H1 (cell line): ENCODE results near the gene EIF4ENIF1. TPM values are rescaled to one million over a fixed set of nuclear protein-coding genes. Genes with fewer than 3 reads are reported as not detected.

Experiments used
- CTCF ChIA-PET: fragments of 300-600 bp; sonication (Branson Sonifier 250); formaldehyde crosslinking; loops from one replicate; lab custom pipeline; 2021; ENCODE audit not compliant: partially characterized antibody; lab: Charles Lee
- POLR2A ChIA-PET: fragments of 300-600 bp; sonication (Branson Sonifier 250); formaldehyde crosslinking; loops from one replicate; lab custom pipeline; 2021; ENCODE audit warnings: inconsistent platforms; ENCODE audit not compliant: partially characterized antibody; lab: Charles Lee
- DNase-seq, 2 experiments: peaks; one replicate each; pipeline versions ENCODE4 v3.0.0 to v3.0.0-alpha.2; 2010 to 2022; ENCODE audit warnings: low spot score in 2 of 2, low read depth in 1 of 2, mixed read lengths in 1 of 2
- FAIRE-seq: peaks from 2 replicates; lab custom pipeline; 2011; peaks lifted over from hg19 to GRCh38; lab: Jason Lieb, UNC
- H2AFZ ChIP-seq: 2 replicates; pipeline ENCODE4 v1.8.1; 2012; ENCODE audit warnings: low read length, inconsistent platforms
- H2AK5ac ChIP-seq: 2 replicates; pipeline ENCODE4 v1.6.1; 2013; ENCODE audit warnings: low read depth, low read length
- H2BK120ac ChIP-seq: replicated peaks from 2 replicates; pipeline ENCODE3; 2013; ENCODE audit warnings: low read depth, low read length, inconsistent platforms
- H2BK12ac ChIP-seq: 2 replicates; pipeline ENCODE4 v1.6.1; 2013; ENCODE audit warnings: low read depth, low read length
- H2BK15ac ChIP-seq: 2 replicates; pipeline ENCODE4 v1.6.1; 2013; ENCODE audit warnings: low read length
- H2BK20ac ChIP-seq: 2 replicates; pipeline ENCODE4 v1.6.1; 2013; ENCODE audit warnings: low read length
- H2BK5ac ChIP-seq: 2 replicates; pipeline ENCODE4 v1.6.1; 2013; ENCODE audit warnings: low read depth, low read length
- H3K14ac ChIP-seq: 2 replicates; pipeline ENCODE4 v1.6.1; 2013; ENCODE audit warnings: inconsistent platforms; ENCODE audit not compliant: insufficient read length
- H3K18ac ChIP-seq: 2 replicates; pipeline ENCODE4 v1.6.1; 2013; ENCODE audit warnings: low read length; ENCODE audit errors: extremely low read depth
- H3K23ac ChIP-seq: 2 replicates; pipeline ENCODE4 v1.6.1; 2013; ENCODE audit warnings: inconsistent platforms; ENCODE audit not compliant: insufficient read length
- H3K23me2 ChIP-seq: 2 replicates; pipeline ENCODE4 v1.6.1; 2013; ENCODE audit warnings: low read depth, low read length
- H3K27ac ChIP-seq: 2 replicates; pipeline ENCODE4 v1.6.1; 2011; ENCODE audit warnings: low read depth, low read length, inconsistent platforms
- H3K27me3 ChIP-seq, 4 experiments: replicated peaks in 1 of 4; 1 replicate in 1 of 4; 2 replicates in 3 of 4; pipeline versions ENCODE4 v1.6.1 to v1.8.1; 2011 to 2013; ENCODE audit warnings: low read length in 3 of 4, mild to moderate bottlenecking in 3 of 4, inconsistent platforms in 2 of 4, mixed read lengths in 2 of 4, moderate library complexity in 1 of 4; ENCODE audit not compliant: control insufficient read depth in 3 of 4, insufficient read depth in 3 of 4; ENCODE audit errors: extremely low read depth in 1 of 4
- H3K36me3 ChIP-seq, 4 experiments: 2 replicates each; pipeline versions ENCODE4 v1.6.1 to v1.8.1; 2011 to 2013; ENCODE audit warnings: mild to moderate bottlenecking in 4 of 4, low read length in 3 of 4, moderate library complexity in 2 of 4, control low read depth in 1 of 4, inconsistent platforms in 1 of 4; ENCODE audit not compliant: insufficient read depth in 4 of 4, control insufficient read depth in 2 of 4
- H3K4ac ChIP-seq: replicated peaks from 2 replicates; pipeline ENCODE3; 2013; ENCODE audit warnings: low read length, low read depth, mixed read lengths, inconsistent platforms; ENCODE audit not compliant: insufficient read length
- H3K4me1 ChIP-seq, 4 experiments: replicated peaks in 1 of 4; 1 replicate in 1 of 4; 2 replicates in 3 of 4; pipeline versions ENCODE4 v1.6.1 to v1.8.1; 2011 to 2013; ENCODE audit warnings: low read length in 3 of 4, inconsistent platforms in 2 of 4, mixed read lengths in 1 of 4; ENCODE audit not compliant: insufficient read depth in 4 of 4, control insufficient read depth in 3 of 4
- H3K4me2 ChIP-seq, 2 experiments: 2 replicates each; pipeline versions ENCODE4 v1.6.1 to v1.8.1; 2011 to 2013; ENCODE audit warnings: low read depth in 2 of 2, low read length in 2 of 2, control low read depth in 1 of 2, inconsistent platforms in 1 of 2, mild to moderate bottlenecking in 1 of 2; ENCODE audit not compliant: insufficient read depth in 1 of 2
- H3K4me3 ChIP-seq, 4 experiments: fragments of 200-600, 300-600 bp in 1 of 4; sonication (generic), shearing (Covaris generic), sonication (Bioruptor Twin) in 1 of 4; 2 replicates each; pipeline versions ENCODE4 v1.5.1 to v1.8.1; 2011 to 2016; ENCODE audit warnings: low read length in 4 of 4, low read depth in 3 of 4, control low read depth in 2 of 4, inconsistent platforms in 2 of 4, mild to moderate bottlenecking in 2 of 4, mixed read lengths in 1 of 4, moderate library complexity in 1 of 4; ENCODE audit not compliant: insufficient read depth in 2 of 4; ENCODE audit errors: extremely low read depth in 1 of 4
- H3K56ac ChIP-seq: replicated peaks from 2 replicates; pipeline ENCODE3; 2013; ENCODE audit warnings: low read depth, mild to moderate bottlenecking, mixed read lengths, low read length, inconsistent platforms; ENCODE audit not compliant: insufficient read length
- H3K79me1 ChIP-seq: 2 replicates; pipeline ENCODE4 v1.6.1; 2013; ENCODE audit warnings: low read depth, low read length, control low read depth
- H3K79me2 ChIP-seq, 2 experiments: 2 replicates each; pipeline versions ENCODE4 v1.6.1 to v1.8.1; 2012 to 2013; ENCODE audit warnings: low read length in 2 of 2, mild to moderate bottlenecking in 2 of 2, inconsistent platforms in 1 of 2; ENCODE audit not compliant: insufficient read depth in 2 of 2, control insufficient read depth in 1 of 2
- H3K9ac ChIP-seq, 4 experiments: replicated peaks in 1 of 4; 1 replicate in 1 of 4; 2 replicates in 3 of 4; pipeline versions ENCODE4 v1.6.1 to v1.8.1; 2011 to 2013; ENCODE audit warnings: low read depth in 3 of 4, low read length in 3 of 4, control low read depth in 2 of 4, mild to moderate bottlenecking in 2 of 4, moderate library complexity in 2 of 4, inconsistent platforms in 1 of 4; ENCODE audit errors: extremely low read depth in 1 of 4
- H3K9me3 ChIP-seq, 2 experiments: 2 replicates each; pipeline versions ENCODE4 v1.6.1 to v1.8.1; 2012 to 2013; ENCODE audit warnings: mild to moderate bottlenecking in 2 of 2, moderate library complexity in 2 of 2, control low read depth in 1 of 2, inconsistent platforms in 1 of 2, low read depth in 1 of 2, low read length in 1 of 2, mixed read lengths in 1 of 2; ENCODE audit not compliant: insufficient read depth in 2 of 2
- H4K20me1 ChIP-seq, 2 experiments: replicated peaks in 1 of 2; 2 replicates each; pipeline versions ENCODE3 to v1.8.1; 2011 to 2013; ENCODE audit warnings: inconsistent platforms in 2 of 2, low read length in 2 of 2, mild to moderate bottlenecking in 1 of 2; ENCODE audit not compliant: insufficient read depth in 2 of 2, control insufficient read depth in 1 of 2
- H4K5ac ChIP-seq: 2 replicates; pipeline ENCODE4 v1.6.1; 2013; ENCODE audit warnings: low read length, low read depth, mixed read lengths, inconsistent platforms; ENCODE audit not compliant: insufficient read length
- H4K8ac ChIP-seq: 2 replicates; pipeline ENCODE4 v1.8.0; 2013; ENCODE audit warnings: mild to moderate bottlenecking, moderate library complexity, low read length, inconsistent platforms; ENCODE audit not compliant: insufficient read depth; ENCODE audit errors: extremely low read depth
- H4K91ac ChIP-seq: replicated peaks from 2 replicates; pipeline ENCODE3; 2013; ENCODE audit warnings: low read length, mixed read lengths, inconsistent platforms; ENCODE audit not compliant: insufficient read length
- SIN3A ChIP-seq, 2 experiments: IDR thresholded peaks in 1 of 2; conservative IDR thresholded peaks in 1 of 2; 2 replicates each; pipeline ENCODE4 v1.6.1; 2011 to 2012; ENCODE audit warnings: low read length in 2 of 2, improper control_type of control experiment in 1 of 2, low read depth in 1 of 2, mild to moderate bottlenecking in 1 of 2
- SIX5 ChIP-seq: IDR thresholded peaks from 2 replicates; pipeline ENCODE4 v1.6.1; 2011; ENCODE audit warnings: mild to moderate bottlenecking, low read depth, low read length
- TCF12 ChIP-seq: IDR thresholded peaks from 2 replicates; pipeline ENCODE4 v1.6.1; 2011; ENCODE audit warnings: low read depth, mild to moderate bottlenecking, low read length
- WGBS, 2 experiments: shearing (Covaris generic) in 1 of 2; methylation state at CpG; one replicate each; pipeline versions ENCODE4 v1.1.6 to v1.1.7; 2013 to 2015; ENCODE audit warnings: low lambda C conversion rate in 2 of 2, mixed read lengths in 2 of 2, inconsistent platforms in 1 of 2, low coverage in 1 of 2, missing lambda C conversion rate in 1 of 2; ENCODE audit not compliant: insufficient replicate concordance in 2 of 2, insufficient coverage in 1 of 2, insufficient read length in 1 of 2; ENCODE audit errors: extremely low coverage in 1 of 2, missing lambda C conversion rate in 1 of 2; 5-methylcytosine and 5-hydroxymethylcytosine counted together
- long read RNA-seq, 2 experiments: library from RNA in 1 of 2; library from capped mRNA in 1 of 2; stranded (forward); transcript quantifications; one replicate each; pipeline ENCODE4 v2.0.0, GENCODE V29; 2021; ENCODE audit warnings: inconsistent platforms in 1 of 2
- polyA minus RNA-seq, 3 experiments: library from RNA; depleted of rRNA, polyadenylated mRNA; stranded (reverse); fragments of >200 nt; gene quantifications; 1 replicate in 2 of 3; 2 replicates in 1 of 3; pipeline ENCODE4 v1.2.3, GENCODE V29; 2011
- polyA plus RNA-seq, 7 experiments: library from polyadenylated mRNA; depleted of rRNA in 3 of 7; stranded (reverse) in 5 of 7; unstranded in 2 of 7; fragments of >200 nt in 5 of 7; fragments of 200-250 nt in 2 of 7; gene quantifications; 1 replicate in 5 of 7; 2 replicates in 1 of 7; 4 replicates in 1 of 7; pipeline versions ENCODE4 v1.2.1 to v1.2.3, GENCODE V29; 2011 to 2013; ENCODE audit warnings: missing spikeins in 2 of 7, mixed read lengths in 2 of 7
- total RNA-seq: library from RNA; stranded (reverse); fragmentation: NEBNext Ultra II Directional; extraction: Animal tissue kit (Norgen Biotek cat#: 25700); gene quantifications from 2 replicates; pipeline ENCODE4 v1.2.1, GENCODE V29; 2021

The EIF4ENIF1 gene, protein sequence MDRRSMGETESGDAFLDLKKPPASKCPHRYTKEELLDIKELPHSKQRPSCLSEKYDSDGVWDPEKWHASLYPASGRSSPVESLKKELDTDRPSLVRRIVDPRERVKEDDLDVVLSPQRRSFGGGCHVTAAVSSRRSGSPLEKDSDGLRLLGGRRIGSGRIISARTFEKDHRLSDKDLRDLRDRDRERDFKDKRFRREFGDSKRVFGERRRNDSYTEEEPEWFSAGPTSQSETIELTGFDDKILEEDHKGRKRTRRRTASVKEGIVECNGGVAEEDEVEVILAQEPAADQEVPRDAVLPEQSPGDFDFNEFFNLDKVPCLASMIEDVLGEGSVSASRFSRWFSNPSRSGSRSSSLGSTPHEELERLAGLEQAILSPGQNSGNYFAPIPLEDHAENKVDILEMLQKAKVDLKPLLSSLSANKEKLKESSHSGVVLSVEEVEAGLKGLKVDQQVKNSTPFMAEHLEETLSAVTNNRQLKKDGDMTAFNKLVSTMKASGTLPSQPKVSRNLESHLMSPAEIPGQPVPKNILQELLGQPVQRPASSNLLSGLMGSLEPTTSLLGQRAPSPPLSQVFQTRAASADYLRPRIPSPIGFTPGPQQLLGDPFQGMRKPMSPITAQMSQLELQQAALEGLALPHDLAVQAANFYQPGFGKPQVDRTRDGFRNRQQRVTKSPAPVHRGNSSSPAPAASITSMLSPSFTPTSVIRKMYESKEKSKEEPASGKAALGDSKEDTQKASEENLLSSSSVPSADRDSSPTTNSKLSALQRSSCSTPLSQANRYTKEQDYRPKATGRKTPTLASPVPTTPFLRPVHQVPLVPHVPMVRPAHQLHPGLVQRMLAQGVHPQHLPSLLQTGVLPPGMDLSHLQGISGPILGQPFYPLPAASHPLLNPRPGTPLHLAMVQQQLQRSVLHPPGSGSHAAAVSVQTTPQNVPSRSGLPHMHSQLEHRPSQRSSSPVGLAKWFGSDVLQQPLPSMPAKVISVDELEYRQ
- total RNA-seq = 23.2 and 23.6 TPM in 2 replicates
- polyA plus RNA-seq (2011; rRNA removed) = 18.7 and 21.9 TPM in 2 replicates
- polyA plus RNA-seq (2011; cell fraction: cytosol; rRNA removed) = 16.2 TPM
- 20.7 TPM for polyA plus RNA-seq (2011; cell fraction: nucleus; rRNA removed)
- 17.3 to 20.0 TPM (median 18.3 TPM) in 4 replicates for polyA plus RNA-seq (2012, experiment 1 of 2)
- polyA plus RNA-seq (2012, experiment 2 of 2) = 3.3 TPM
- 12.2 TPM for polyA plus RNA-seq (2013, experiment 1 of 2)
- polyA plus RNA-seq (2013, experiment 2 of 2) = 12.4 TPM
- polyA minus RNA-seq (2011; rRNA and poly(A)+ RNA removed) = 25.8 and 26.2 TPM in 2 replicates
- 11.4 TPM for polyA minus RNA-seq (2011; cell fraction: cytosol; rRNA and poly(A)+ RNA removed)
- polyA minus RNA-seq (2011; cell fraction: nucleus; rRNA and poly(A)+ RNA removed) = 24.8 TPM
- long read RNA-seq, experiment 1, partial matches to known transcripts = 10 of 15 reads
- long read RNA-seq, experiment 1, other reads (novel, unspliced or antisense) = 5 of 15 reads
- long read RNA-seq, experiment 2 = 0 reads

DNA sequence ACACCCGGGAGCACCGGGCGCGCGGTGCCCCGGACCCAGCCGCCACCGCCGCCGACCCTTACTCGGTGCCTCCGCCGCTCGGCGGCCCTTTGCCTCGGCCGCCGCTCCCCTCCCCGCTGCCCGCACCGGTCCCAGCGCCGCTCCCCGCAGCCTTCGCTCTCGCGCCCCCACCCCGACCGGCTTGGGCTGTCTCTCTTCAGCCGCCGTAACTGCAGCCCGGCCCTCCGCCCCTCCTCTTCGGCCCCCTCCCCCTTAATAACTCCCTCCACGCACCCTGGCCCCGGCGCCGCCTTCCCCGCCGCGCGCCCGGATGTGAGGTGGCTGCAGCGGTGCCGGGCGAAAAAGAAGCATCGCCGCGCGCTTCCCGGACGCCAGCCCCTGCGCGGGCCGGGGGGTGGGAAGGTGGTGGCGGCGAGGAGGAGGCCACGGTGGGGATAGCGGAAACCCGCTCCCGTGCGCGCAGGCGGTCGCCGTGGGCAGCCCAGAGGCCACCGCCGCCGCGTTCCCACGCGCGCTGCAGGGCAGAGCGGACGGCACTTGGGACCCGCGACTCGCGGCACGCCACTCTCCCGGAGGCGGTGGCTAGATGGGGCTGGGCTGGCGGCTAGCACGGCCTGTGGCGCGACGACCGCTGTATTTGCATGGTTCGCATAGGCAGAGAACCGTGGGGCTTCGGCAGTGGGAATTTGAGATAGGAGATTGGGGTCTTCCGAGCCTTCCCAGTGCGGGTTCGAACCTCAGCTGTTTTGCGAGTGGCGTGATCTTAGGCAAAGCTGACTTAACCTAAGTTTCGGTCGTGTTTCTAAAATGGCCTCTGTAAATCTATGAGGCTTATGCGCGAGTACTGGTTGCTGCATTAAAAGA is at the start of gene EIF4ENIF1:
TSS of gene EIF4ENIF1 (minus strand) at position 211 of the 864 bp plus-strand sequence. CDS start 1,124 bp downstream, outside the sequence.
- H2BK5ac ChIP-seq = peak within 1 kb of the TSS; percentile 93
- peak within 1 kb of the TSS; percentile 93 for H3K4ac ChIP-seq
- peaks cover 0 to 9% of the 10 kb centered on the region in 2 experiments; a peak in 1 of 4 replicates for H3K79me2 ChIP-seq
- H4K8ac ChIP-seq = peak within 1 kb of the TSS; percentile 98
- peaks cover 0 to 15% (median 0%) of the 10 kb centered on the region in 4 experiments; a peak in 1 of 8 replicates for H3K36me3 ChIP-seq
- peak within 1 kb of the TSS; percentile 67 to 80 (median 76) for H3K9ac ChIP-seq
- 2% methylated on average over 46 of the region's 100 CpGs; no CpG with 5 or more reads in 1 of the 2 experiments for WGBS, 2 experiments
- peak within 1 kb of the TSS; percentile 83 for H4K5ac ChIP-seq
- peaks cover 7% of the 10 kb centered on the region; the same call in 1 of the 2 replicates for H3K23me2 ChIP-seq
- POLR2A ChIA-PET = interaction anchor here (0.6 to 1.2 kb wide), 3 partner anchors 128 to 244 kb away, joined by 3 to 8 read pairs (median 3); partner anchors contain the start of gene PATZ1
- H2AK5ac ChIP-seq = no peak within 1 kb of the TSS; the same call in 1 of the 2 replicates
- DNase-seq (peak in 1 of 2 experiments; percentile 83), FAIRE-seq (no peak)
- peak within 1 kb of the TSS; percentile 7 for H2BK12ac ChIP-seq
- no peaks in the 10 kb centered on the region for H4K20me1 ChIP-seq
- H3K9me3 ChIP-seq = no peaks in the 10 kb centered on the region
- peak within 1 kb of the TSS; percentile 88; the same call in 1 of the 2 replicates for H2BK15ac ChIP-seq
- H2BK20ac ChIP-seq = no peak within 1 kb of the TSS
- H3K4me1 ChIP-seq = peaks cover 1 to 11% (median 11%) of the 10 kb centered on the region in 4 experiments; a peak in 4 of 7 replicates
- no peak within 1 kb of the TSS for H3K14ac ChIP-seq
- H4K91ac ChIP-seq = peak within 1 kb of the TSS; percentile 90
- H3K4me2 ChIP-seq = peak within 1 kb of the TSS; percentile 92 to 94
- no peak within 1 kb of the TSS for H2BK120ac ChIP-seq
- peak within 1 kb of the TSS; percentile 77 to 92 (median 80) for H3K4me3 ChIP-seq
- no peaks in the 10 kb centered on the region for H3K79me1 ChIP-seq
- peak within 1 kb of the TSS; percentile 1 for H3K56ac ChIP-seq
- peaks cover 0 to 5% (median 2%) of the 10 kb centered on the region in 4 experiments; a peak in 1 of 7 replicates for H3K27me3 ChIP-seq
- H3K27ac ChIP-seq = peak within 1 kb of the TSS; percentile 45
- H3K23ac ChIP-seq = no peak within 1 kb of the TSS
- peak within 1 kb of the TSS; percentile 90 for H3K18ac ChIP-seq
- CTCF ChIA-PET = no interaction called here
- H2AFZ ChIP-seq = peak within 1 kb of the TSS; percentile 64; the same call in 1 of the 2 replicates
- TF ChIP-seq SIX5 = no peak
- peak in 1 of 2 experiments; percentile 55; a peak in 1 of 4 replicates for TF ChIP-seq SIN3A (conservative IDR thresholded peaks at IDR 0.05 in 1 of 2, IDR thresholded peaks at IDR 0.05 in 1 of 2; ENCODE audit: low read depth in 1 of 2, low read length in 2 of 2)
- TF ChIP-seq TCF12 = no peak
